Fibroblast of pulmonary artery (primary cell): ENCODE results near the gene S100A14.
"Not testable (repeated sequence)": the region's sequence is repeated elsewhere in the genome, so short reads cannot be mapped to it uniquely, and the experiment has no call there.

ENCODE experiments used
- DNase-seq: peaks from one replicate; pipeline ENCODE4 v3.0.0-alpha.2; 2010; ENCODE audit warnings: low read depth
- H3K4me3 ChIP-seq: replicated peaks from 2 replicates; pipeline ENCODE4 v1.5.1; 2011; ENCODE audit warnings: low read depth, mild to moderate bottlenecking, control low read depth, low read length, moderate library complexity
- CTCF ChIP-seq: IDR thresholded peaks from 2 replicates; pipeline ENCODE4 v1.5.1; 2011; ENCODE audit warnings: mild to moderate bottlenecking, control low read depth, low read length, inconsistent platforms; ENCODE audit errors: missing control alignments

Gene S100A14

GRCh38 chr1:153648000-153648643 is 32.0 kb upstream of the S100A14 start:
- H3K4me3 ChIP-seq, result no peak overlapping the region
- no peak for DNase-seq
- no peak for TF ChIP-seq CTCF

GRCh38 chr1:153647346-153647714 is 31.2 kb upstream of the S100A14 start:
- no peak for DNase-seq
- no peak overlapping the region for H3K4me3 ChIP-seq
- TF ChIP-seq CTCF, result no peak

GRCh38 chr1:153646672-153647345 is 30.7 kb upstream of the S100A14 start:
- no peak for TF ChIP-seq CTCF

GRCh38 chr1:153643816-153644215 is 27.7 kb upstream of the S100A14 start:
- no peak for DNase-seq
- TF ChIP-seq CTCF, result no peak
- no peak overlapping the region for H3K4me3 ChIP-seq

More at GRCh38 chr1:153646672-153647345, 30.7 kb upstream of the S100A14 start:
- no peak for DNase-seq
- H3K4me3 ChIP-seq, result no peak overlapping the region

GRCh38 chr1:153643100-153643499 is 27.0 kb upstream of the S100A14 start:
- no peak overlapping the region for H3K4me3 ChIP-seq
- no peak for TF ChIP-seq CTCF
- no peak for DNase-seq

- H3K4me3 ChIP-seq, result no peak overlapping the region
- DNase-seq, result no peak
- TF ChIP-seq CTCF, result no peak
Measured at GRCh38 chr1:153642161-153642560, 26.0 kb upstream of the S100A14 start.

- no peak for DNase-seq
- no peak overlapping the region for H3K4me3 ChIP-seq
- TF ChIP-seq CTCF, result no peak
Measured at GRCh38 chr1:153640861-153641260, 24.7 kb upstream of the S100A14 start.

GRCh38 chr1:153640213-153640612 is 24.1 kb upstream of the S100A14 start:
- DNase-seq, H3K4me3 ChIP-seq: not testable (repeated sequence)
